H1 (cell line): ENCODE data around the gene ZNF805. TPM values are rescaled to one million over a fixed set of nuclear protein-coding genes. Genes with fewer than 3 reads are reported as not detected.
A peak's percentile ranks its signal among the peaks of the same experiment; 100 is the strongest.

Source experiments
- CTCF ChIA-PET: fragments of 300-600 bp; sonication (Branson Sonifier 250); formaldehyde crosslinking; loops from one replicate; lab custom pipeline; 2021; ENCODE audit not compliant: partially characterized antibody; lab: Charles Lee
- POLR2A ChIA-PET: fragments of 300-600 bp; sonication (Branson Sonifier 250); formaldehyde crosslinking; loops from one replicate; lab custom pipeline; 2021; ENCODE audit warnings: inconsistent platforms; ENCODE audit not compliant: partially characterized antibody; lab: Charles Lee
- DNase-seq, 2 experiments: peaks; one replicate each; pipeline versions ENCODE4 v3.0.0 to v3.0.0-alpha.2; 2010 to 2022; ENCODE audit warnings: low spot score in 2 of 2, low read depth in 1 of 2, mixed read lengths in 1 of 2
- FAIRE-seq: peaks from 2 replicates; lab custom pipeline; 2011; peaks lifted over from hg19 to GRCh38; lab: Jason Lieb, UNC
- H2AFZ ChIP-seq: 2 replicates; pipeline ENCODE4 v1.8.1; 2012; ENCODE audit warnings: low read length, inconsistent platforms
- H2AK5ac ChIP-seq: 2 replicates; pipeline ENCODE4 v1.6.1; 2013; ENCODE audit warnings: low read depth, low read length
- H2BK120ac ChIP-seq: replicated peaks from 2 replicates; pipeline ENCODE3; 2013; ENCODE audit warnings: low read depth, low read length, inconsistent platforms
- H2BK12ac ChIP-seq: 2 replicates; pipeline ENCODE4 v1.6.1; 2013; ENCODE audit warnings: low read depth, low read length
- H2BK15ac ChIP-seq: 2 replicates; pipeline ENCODE4 v1.6.1; 2013; ENCODE audit warnings: low read length
- H2BK20ac ChIP-seq: 2 replicates; pipeline ENCODE4 v1.6.1; 2013; ENCODE audit warnings: low read length
- H2BK5ac ChIP-seq: 2 replicates; pipeline ENCODE4 v1.6.1; 2013; ENCODE audit warnings: low read depth, low read length
- H3K14ac ChIP-seq: 2 replicates; pipeline ENCODE4 v1.6.1; 2013; ENCODE audit warnings: inconsistent platforms; ENCODE audit not compliant: insufficient read length
- H3K18ac ChIP-seq: 2 replicates; pipeline ENCODE4 v1.6.1; 2013; ENCODE audit warnings: low read length; ENCODE audit errors: extremely low read depth
- H3K23ac ChIP-seq: 2 replicates; pipeline ENCODE4 v1.6.1; 2013; ENCODE audit warnings: inconsistent platforms; ENCODE audit not compliant: insufficient read length
- H3K23me2 ChIP-seq: 2 replicates; pipeline ENCODE4 v1.6.1; 2013; ENCODE audit warnings: low read depth, low read length
- H3K27ac ChIP-seq: 2 replicates; pipeline ENCODE4 v1.6.1; 2011; ENCODE audit warnings: low read depth, low read length, inconsistent platforms
- H3K27me3 ChIP-seq, 4 experiments: replicated peaks in 1 of 4; 1 replicate in 1 of 4; 2 replicates in 3 of 4; pipeline versions ENCODE4 v1.6.1 to v1.8.1; 2011 to 2013; ENCODE audit warnings: low read length in 3 of 4, mild to moderate bottlenecking in 3 of 4, inconsistent platforms in 2 of 4, mixed read lengths in 2 of 4, moderate library complexity in 1 of 4; ENCODE audit not compliant: control insufficient read depth in 3 of 4, insufficient read depth in 3 of 4; ENCODE audit errors: extremely low read depth in 1 of 4
- H3K36me3 ChIP-seq, 4 experiments: 2 replicates each; pipeline versions ENCODE4 v1.6.1 to v1.8.1; 2011 to 2013; ENCODE audit warnings: mild to moderate bottlenecking in 4 of 4, low read length in 3 of 4, moderate library complexity in 2 of 4, control low read depth in 1 of 4, inconsistent platforms in 1 of 4; ENCODE audit not compliant: insufficient read depth in 4 of 4, control insufficient read depth in 2 of 4
- H3K4ac ChIP-seq: replicated peaks from 2 replicates; pipeline ENCODE3; 2013; ENCODE audit warnings: low read length, low read depth, mixed read lengths, inconsistent platforms; ENCODE audit not compliant: insufficient read length
- H3K4me1 ChIP-seq, 4 experiments: replicated peaks in 1 of 4; 1 replicate in 1 of 4; 2 replicates in 3 of 4; pipeline versions ENCODE4 v1.6.1 to v1.8.1; 2011 to 2013; ENCODE audit warnings: low read length in 3 of 4, inconsistent platforms in 2 of 4, mixed read lengths in 1 of 4; ENCODE audit not compliant: insufficient read depth in 4 of 4, control insufficient read depth in 3 of 4
- H3K4me2 ChIP-seq, 2 experiments: 2 replicates each; pipeline versions ENCODE4 v1.6.1 to v1.8.1; 2011 to 2013; ENCODE audit warnings: low read depth in 2 of 2, low read length in 2 of 2, control low read depth in 1 of 2, inconsistent platforms in 1 of 2, mild to moderate bottlenecking in 1 of 2; ENCODE audit not compliant: insufficient read depth in 1 of 2
- H3K4me3 ChIP-seq, 4 experiments: fragments of 200-600, 300-600 bp in 1 of 4; sonication (generic), shearing (Covaris generic), sonication (Bioruptor Twin) in 1 of 4; 2 replicates each; pipeline versions ENCODE4 v1.5.1 to v1.8.1; 2011 to 2016; ENCODE audit warnings: low read length in 4 of 4, low read depth in 3 of 4, control low read depth in 2 of 4, inconsistent platforms in 2 of 4, mild to moderate bottlenecking in 2 of 4, mixed read lengths in 1 of 4, moderate library complexity in 1 of 4; ENCODE audit not compliant: insufficient read depth in 2 of 4; ENCODE audit errors: extremely low read depth in 1 of 4
- H3K56ac ChIP-seq: replicated peaks from 2 replicates; pipeline ENCODE3; 2013; ENCODE audit warnings: low read depth, mild to moderate bottlenecking, mixed read lengths, low read length, inconsistent platforms; ENCODE audit not compliant: insufficient read length
- H3K79me1 ChIP-seq: 2 replicates; pipeline ENCODE4 v1.6.1; 2013; ENCODE audit warnings: low read depth, low read length, control low read depth
- H3K79me2 ChIP-seq, 2 experiments: 2 replicates each; pipeline versions ENCODE4 v1.6.1 to v1.8.1; 2012 to 2013; ENCODE audit warnings: low read length in 2 of 2, mild to moderate bottlenecking in 2 of 2, inconsistent platforms in 1 of 2; ENCODE audit not compliant: insufficient read depth in 2 of 2, control insufficient read depth in 1 of 2
- H3K9ac ChIP-seq, 4 experiments: replicated peaks in 1 of 4; 1 replicate in 1 of 4; 2 replicates in 3 of 4; pipeline versions ENCODE4 v1.6.1 to v1.8.1; 2011 to 2013; ENCODE audit warnings: low read depth in 3 of 4, low read length in 3 of 4, control low read depth in 2 of 4, mild to moderate bottlenecking in 2 of 4, moderate library complexity in 2 of 4, inconsistent platforms in 1 of 4; ENCODE audit errors: extremely low read depth in 1 of 4
- H3K9me3 ChIP-seq, 2 experiments: 2 replicates each; pipeline versions ENCODE4 v1.6.1 to v1.8.1; 2012 to 2013; ENCODE audit warnings: mild to moderate bottlenecking in 2 of 2, moderate library complexity in 2 of 2, control low read depth in 1 of 2, inconsistent platforms in 1 of 2, low read depth in 1 of 2, low read length in 1 of 2, mixed read lengths in 1 of 2; ENCODE audit not compliant: insufficient read depth in 2 of 2
- H4K20me1 ChIP-seq, 2 experiments: replicated peaks in 1 of 2; 2 replicates each; pipeline versions ENCODE3 to v1.8.1; 2011 to 2013; ENCODE audit warnings: inconsistent platforms in 2 of 2, low read length in 2 of 2, mild to moderate bottlenecking in 1 of 2; ENCODE audit not compliant: insufficient read depth in 2 of 2, control insufficient read depth in 1 of 2
- H4K5ac ChIP-seq: 2 replicates; pipeline ENCODE4 v1.6.1; 2013; ENCODE audit warnings: low read length, low read depth, mixed read lengths, inconsistent platforms; ENCODE audit not compliant: insufficient read length
- H4K8ac ChIP-seq: 2 replicates; pipeline ENCODE4 v1.8.0; 2013; ENCODE audit warnings: mild to moderate bottlenecking, moderate library complexity, low read length, inconsistent platforms; ENCODE audit not compliant: insufficient read depth; ENCODE audit errors: extremely low read depth
- H4K91ac ChIP-seq: replicated peaks from 2 replicates; pipeline ENCODE3; 2013; ENCODE audit warnings: low read length, mixed read lengths, inconsistent platforms; ENCODE audit not compliant: insufficient read length
- GABPA ChIP-seq: IDR thresholded peaks from 2 replicates; pipeline ENCODE4 v1.6.1; 2011; ENCODE audit warnings: mild to moderate bottlenecking, low read length, moderate library complexity, borderline replicate concordance; ENCODE audit not compliant: insufficient read depth
- RAD21 ChIP-seq, 2 experiments: IDR thresholded peaks in 1 of 2; conservative IDR thresholded peaks in 1 of 2; 2 replicates each; pipeline ENCODE4 v1.6.1; 2011; ENCODE audit warnings: low read depth in 2 of 2, low read length in 2 of 2, improper control_type of control experiment in 1 of 2, inconsistent platforms in 1 of 2, mild to moderate bottlenecking in 1 of 2, moderate library complexity in 1 of 2
- SP4 ChIP-seq: IDR thresholded peaks from 2 replicates; pipeline ENCODE4 v1.6.1; 2012; ENCODE audit warnings: low read length, inconsistent platforms
- SRF ChIP-seq: IDR thresholded peaks from 2 replicates; pipeline ENCODE4 v1.6.1; 2011; ENCODE audit warnings: mild to moderate bottlenecking, low read depth, low read length, moderate library complexity
- TEAD4 ChIP-seq: IDR thresholded peaks from 2 replicates; pipeline ENCODE4 v1.6.1; 2012; ENCODE audit warnings: low read depth, low read length, inconsistent platforms, mixed read lengths
- WGBS, 2 experiments: shearing (Covaris generic) in 1 of 2; methylation state at CpG; one replicate each; pipeline versions ENCODE4 v1.1.6 to v1.1.7; 2013 to 2015; ENCODE audit warnings: low lambda C conversion rate in 2 of 2, mixed read lengths in 2 of 2, inconsistent platforms in 1 of 2, low coverage in 1 of 2, missing lambda C conversion rate in 1 of 2; ENCODE audit not compliant: insufficient replicate concordance in 2 of 2, insufficient coverage in 1 of 2, insufficient read length in 1 of 2; ENCODE audit errors: extremely low coverage in 1 of 2, missing lambda C conversion rate in 1 of 2; 5-methylcytosine and 5-hydroxymethylcytosine counted together
- polyA plus RNA-seq, 7 experiments: library from polyadenylated mRNA; depleted of rRNA in 3 of 7; stranded (reverse) in 5 of 7; unstranded in 2 of 7; fragments of >200 nt in 5 of 7; fragments of 200-250 nt in 2 of 7; gene quantifications; 1 replicate in 5 of 7; 2 replicates in 1 of 7; 4 replicates in 1 of 7; pipeline versions ENCODE4 v1.2.1 to v1.2.3, GENCODE V29; 2011 to 2013; ENCODE audit warnings: missing spikeins in 2 of 7, mixed read lengths in 2 of 7
- total RNA-seq: library from RNA; stranded (reverse); fragmentation: NEBNext Ultra II Directional; extraction: Animal tissue kit (Norgen Biotek cat#: 25700); gene quantifications from 2 replicates; pipeline ENCODE4 v1.2.1, GENCODE V29; 2021
- TF ChIP-seq, protein P1 (sequence below), 3 experiments: IDR thresholded peaks; 1 replicate in 2 of 3; 2 replicates in 1 of 3; pipeline versions ENCODE4 v1.5.1 to v1.6.1; 2011; ENCODE audit warnings: low read length in 3 of 3, mild to moderate bottlenecking in 3 of 3, inconsistent platforms in 2 of 3, low read depth in 1 of 3, moderate library complexity in 1 of 3; ENCODE audit not compliant: insufficient read depth in 1 of 3; ENCODE audit errors: control extremely low read depth in 1 of 3

Gene ZNF805
- total and polyA plus RNA-seq, 2 of the 8 experiments (the other 6 are each of a cell fraction or from before 2014, with no cell fraction given) = 2.3 to 14.8 TPM

- FAIRE-seq (no peak), DNase-seq (no peak)
- WGBS, 2 experiments = 73% methylated on average over 7 of the region's 7 CpGs; no CpG with 5 or more reads in 1 of the 2 experiments
- Histone ChIP-seq H3K23ac (no peak overlapping the region), H4K5ac (no peak overlapping the region), H2BK15ac (no peak overlapping the region), H2BK120ac (no peak overlapping the region), H3K9ac (0 out of 7 replicates have a peak overlapping the region, but pooled peaks of 1 of the 4 experiments have one; percentile 3), H3K4me2 (no peak overlapping the region), H2AFZ (no peak overlapping the region), H3K27ac (0 out of 2 replicates have a peak overlapping the region, but pooled peaks have one; percentile 39), H2BK5ac (peak overlapping the region; percentile 49; the same call in 1 of the 2 replicates), H2BK12ac (no peak overlapping the region), H3K4me3 (no peak overlapping the region), H3K27me3 (no peaks in the 10 kb centered on the region), H2AK5ac (no peak overlapping the region), H4K91ac (no peak overlapping the region), H3K9me3 (no peaks in the 10 kb centered on the region), H4K8ac (no peak overlapping the region), H3K18ac (no peak overlapping the region), H3K4ac (no peak overlapping the region), H4K20me1 (peaks cover 9 to 12% of the 10 kb centered on the region in 2 experiments), H3K56ac (no peak overlapping the region), H3K79me2 (peaks cover 0 to 28% of the 10 kb centered on the region in 2 experiments; a peak in 1 of 4 replicates), H3K36me3 (peaks cover 0 to 4% (median 0%) of the 10 kb centered on the region in 4 experiments; a peak in 3 of 8 replicates), H2BK20ac (no peak overlapping the region), H3K4me1 (peaks cover 0 to 4% (median 2%) of the 10 kb centered on the region in 4 experiments; a peak in 2 of 7 replicates), H3K23me2 (no peaks in the 10 kb centered on the region), H3K14ac (no peak overlapping the region), H3K79me1 (peaks cover 9% of the 10 kb centered on the region; the same call in 1 of the 2 replicates)
- POLR2A ChIA-PET = interaction anchor here (0.6 to 3.0 kb wide), 7 partner anchors 11 to 109 kb away, joined by 3 to 13 read pairs (median 4); partner anchors contain the start of gene ZNF304
- CTCF ChIA-PET = interaction anchor here (0.9 to 1.8 kb wide), 7 partner anchors 9 to 65 kb away, joined by 3 to 6 read pairs (median 4); no protein-coding TSS in a partner anchor
- TF ChIP-seq SP4 (no peak), RAD21 (IDR thresholded peaks at IDR 0.05 in 1 of 2, conservative IDR thresholded peaks at IDR 0.05 in 1 of 2; ENCODE audit: low read depth in 2 of 2, low read length in 2 of 2) (peak in 1 of 2 experiments; percentile 26; a peak in 1 of 4 replicates), TEAD4 (no peak), GABPA (no peak), SRF (no peak)
- TF ChIP-seq, protein P1, sequence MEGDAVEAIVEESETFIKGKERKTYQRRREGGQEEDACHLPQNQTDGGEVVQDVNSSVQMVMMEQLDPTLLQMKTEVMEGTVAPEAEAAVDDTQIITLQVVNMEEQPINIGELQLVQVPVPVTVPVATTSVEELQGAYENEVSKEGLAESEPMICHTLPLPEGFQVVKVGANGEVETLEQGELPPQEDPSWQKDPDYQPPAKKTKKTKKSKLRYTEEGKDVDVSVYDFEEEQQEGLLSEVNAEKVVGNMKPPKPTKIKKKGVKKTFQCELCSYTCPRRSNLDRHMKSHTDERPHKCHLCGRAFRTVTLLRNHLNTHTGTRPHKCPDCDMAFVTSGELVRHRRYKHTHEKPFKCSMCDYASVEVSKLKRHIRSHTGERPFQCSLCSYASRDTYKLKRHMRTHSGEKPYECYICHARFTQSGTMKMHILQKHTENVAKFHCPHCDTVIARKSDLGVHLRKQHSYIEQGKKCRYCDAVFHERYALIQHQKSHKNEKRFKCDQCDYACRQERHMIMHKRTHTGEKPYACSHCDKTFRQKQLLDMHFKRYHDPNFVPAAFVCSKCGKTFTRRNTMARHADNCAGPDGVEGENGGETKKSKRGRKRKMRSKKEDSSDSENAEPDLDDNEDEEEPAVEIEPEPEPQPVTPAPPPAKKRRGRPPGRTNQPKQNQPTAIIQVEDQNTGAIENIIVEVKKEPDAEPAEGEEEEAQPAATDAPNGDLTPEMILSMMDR (IDR thresholded peaks at IDR 0.05; ENCODE audit: control extremely low read depth in 1 of 3, insufficient read depth in 1 of 3, low read depth in 1 of 3, low read length in 3 of 3) = peak; percentile 13 to 53 (median 34); a peak in 3 of 4 replicates
These were observed 62.4 kb downstream of the ZNF805 start for GRCh38 chr19:57302727-57303401.
